OCI-LY7 (cell line): ENCODE measurements around the gene ZBTB20. TPM values are rescaled to one million over a fixed set of nuclear protein-coding genes. Genes with fewer than 3 reads are reported as not detected.

Experiments
- BruUV-seq: library from RNA; stranded (reverse); fragments of 400-500 nt; replicated peaks from 2 replicates; lab custom pipeline; 2021; lab: Mats Ljungman, UMichigan
- CTCF ChIA-PET: fragments of 300-600 bp; sonication (Branson Sonifier 250); formaldehyde crosslinking; loops from one replicate; lab custom pipeline; 2022; ENCODE audit warnings: antibody characterized with exemption; ENCODE audit not compliant: unreplicated experiment; lab: Charles Lee
- POLR2A ChIA-PET: fragments of 300-600 bp; sonication (Branson Sonifier 250); formaldehyde crosslinking; loops from one replicate; lab custom pipeline; 2022; ENCODE audit warnings: antibody characterized with exemption; lab: Charles Lee
- DNase-seq: peaks from one replicate; pipeline ENCODE4 v3.0.0-alpha.2; 2015; ENCODE audit warnings: low spot score
- H2AFZ ChIP-seq: fragments of 200-600 bp; sonication (generic), shearing (Covaris generic); 2 replicates; pipeline ENCODE4 v1.6.1; 2014; ENCODE audit warnings: mild to moderate bottlenecking, antibody characterized with exemption, low read length, moderate library complexity
- H3K27ac ChIP-seq: fragments of 200-600 bp; sonication (generic); 2 replicates; pipeline ENCODE4 v1.5.1; 2014; ENCODE audit warnings: mixed run types, low read depth, mild to moderate bottlenecking, moderate library complexity, low read length, inconsistent platforms; ENCODE audit not compliant: poor library complexity, severe bottlenecking
- H3K36me3 ChIP-seq: fragments of 200-600 bp; sonication (generic); 2 replicates; pipeline ENCODE4 v1.6.1; 2014; ENCODE audit warnings: mild to moderate bottlenecking, antibody characterized with exemption, low read length, moderate library complexity, mixed read lengths; ENCODE audit not compliant: insufficient read depth
- H3K4me1 ChIP-seq: fragments of 200-600 bp; sonication (generic); 2 replicates; pipeline ENCODE4 v1.5.1; 2014; ENCODE audit warnings: mild to moderate bottlenecking, low read length; ENCODE audit not compliant: insufficient read depth, poor library complexity, severe bottlenecking
- H3K4me2 ChIP-seq: fragments of 200-600 bp; sonication (generic); 2 replicates; pipeline ENCODE4 v1.6.1; 2014; ENCODE audit warnings: mild to moderate bottlenecking, low read length
- H3K4me3 ChIP-seq: fragments of 200-600 bp; sonication (generic); 2 replicates; pipeline ENCODE4 v1.5.1; 2014; ENCODE audit warnings: mild to moderate bottlenecking, low read depth, low read length; ENCODE audit not compliant: poor library complexity, severe bottlenecking
- H3K79me2 ChIP-seq: fragments of 200-600 bp; sonication (generic); 2 replicates; pipeline ENCODE4 v1.6.1; 2016; ENCODE audit warnings: low read depth, mild to moderate bottlenecking, low read length, moderate library complexity, mixed read lengths; ENCODE audit not compliant: insufficient read depth
- H3K9me2 ChIP-seq: fragments of 200-600 bp; sonication (generic); 2 replicates; pipeline ENCODE4 v1.6.1; 2016; ENCODE audit warnings: mild to moderate bottlenecking, low read length, mixed read lengths; ENCODE audit not compliant: insufficient read depth
- H3K9me3 ChIP-seq: fragments of 200-600 bp; sonication (generic); 2 replicates; pipeline ENCODE4 v1.6.1; 2014; ENCODE audit warnings: mild to moderate bottlenecking, mixed run types, low read length, mixed read lengths
- H4K20me1 ChIP-seq: fragments of 200-600 bp; sonication (generic); 2 replicates; pipeline ENCODE4 v1.6.1; 2014; ENCODE audit warnings: mild to moderate bottlenecking, antibody characterized with exemption, low read length, moderate library complexity, mixed read lengths; ENCODE audit not compliant: insufficient read depth
- EZH2phosphoT487 ChIP-seq: fragments of 200-600 bp; sonication (generic); IDR thresholded peaks from 2 replicates; pipeline ENCODE4 v1.6.1; 2018; ENCODE audit warnings: low read depth, borderline replicate concordance, mild to moderate bottlenecking, mixed run types, antibody characterized with exemption, low read length, moderate library complexity, mixed read lengths
- intact Hi-C: fragments of 100-400 bp; cut with micrococcal nuclease; formaldehyde crosslinking; loops from one replicate; pipeline ENCODE4 v1.10.0; 2022; ENCODE audit not compliant: unreplicated experiment
- total RNA-seq, 2 experiments: library from RNA; depleted of rRNA in 1 of 2; stranded (reverse); fragments of >200 nt in 1 of 2; shearing (Covaris generic) in 1 of 2; gene quantifications; 2 replicates each; pipeline ENCODE4 v1.2.3, GENCODE V29; 2014 to 2022
- TF ChIP-seq, protein P1 (sequence below): fragments of 200-600 bp; sonication (generic); conservative IDR thresholded peaks from 2 replicates; pipeline ENCODE4 v1.5.1; 2014; ENCODE audit warnings: mild to moderate bottlenecking, antibody characterized with exemption, low read length, moderate library complexity, mixed read lengths

ZBTB20 gene
- total RNA-seq, 2 experiments from 2014 or later, result 5.5 to 11.8 TPM

DNA sequence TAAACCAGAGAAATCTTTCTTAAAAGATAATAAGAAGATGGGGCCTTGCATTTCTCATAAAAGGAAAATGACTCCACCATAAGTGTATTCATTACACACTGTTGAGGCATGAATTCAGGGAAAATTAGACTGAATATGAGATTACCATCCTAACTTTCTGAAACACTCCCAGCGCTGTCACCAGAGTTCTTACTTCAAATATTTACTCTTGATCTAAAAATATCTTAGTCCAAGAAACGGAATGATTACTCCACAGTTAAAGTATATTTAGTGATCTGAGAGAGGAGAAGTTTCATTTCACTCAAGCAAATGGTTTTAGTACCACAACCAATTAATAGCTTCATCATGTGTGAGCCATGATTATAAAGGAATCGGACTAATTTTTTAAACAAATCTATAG is 300.3 kb downstream of the ZBTB20 start:
- Histone ChIP-seq H2AFZ (no peak overlapping the region), H3K36me3 (no peaks in the 10 kb centered on the region), H3K4me2 (no peak overlapping the region), H3K9me3 (no peaks in the 10 kb centered on the region), H3K27ac (no peak overlapping the region), H3K9me2 (no peaks in the 10 kb centered on the region), H3K4me3 (no peak overlapping the region), H4K20me1 (no peaks in the 10 kb centered on the region), H3K79me2 (no peaks in the 10 kb centered on the region), H3K4me1 (no peaks in the 10 kb centered on the region)
- CTCF ChIA-PET, result no interaction called here
- POLR2A ChIA-PET, result interaction anchor here (0.6 kb wide), 1 partner anchor 144 kb away, joined by 3 read pairs; no protein-coding TSS in a partner anchor
- BruUV-seq, result no TSS peak
- no peak for DNase-seq
- no peak for TF ChIP-seq EZH2phosphoT487
- TF ChIP-seq, protein P1, sequence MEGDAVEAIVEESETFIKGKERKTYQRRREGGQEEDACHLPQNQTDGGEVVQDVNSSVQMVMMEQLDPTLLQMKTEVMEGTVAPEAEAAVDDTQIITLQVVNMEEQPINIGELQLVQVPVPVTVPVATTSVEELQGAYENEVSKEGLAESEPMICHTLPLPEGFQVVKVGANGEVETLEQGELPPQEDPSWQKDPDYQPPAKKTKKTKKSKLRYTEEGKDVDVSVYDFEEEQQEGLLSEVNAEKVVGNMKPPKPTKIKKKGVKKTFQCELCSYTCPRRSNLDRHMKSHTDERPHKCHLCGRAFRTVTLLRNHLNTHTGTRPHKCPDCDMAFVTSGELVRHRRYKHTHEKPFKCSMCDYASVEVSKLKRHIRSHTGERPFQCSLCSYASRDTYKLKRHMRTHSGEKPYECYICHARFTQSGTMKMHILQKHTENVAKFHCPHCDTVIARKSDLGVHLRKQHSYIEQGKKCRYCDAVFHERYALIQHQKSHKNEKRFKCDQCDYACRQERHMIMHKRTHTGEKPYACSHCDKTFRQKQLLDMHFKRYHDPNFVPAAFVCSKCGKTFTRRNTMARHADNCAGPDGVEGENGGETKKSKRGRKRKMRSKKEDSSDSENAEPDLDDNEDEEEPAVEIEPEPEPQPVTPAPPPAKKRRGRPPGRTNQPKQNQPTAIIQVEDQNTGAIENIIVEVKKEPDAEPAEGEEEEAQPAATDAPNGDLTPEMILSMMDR, result no peak
- intact Hi-C loops, result no loop called here

DNA sequence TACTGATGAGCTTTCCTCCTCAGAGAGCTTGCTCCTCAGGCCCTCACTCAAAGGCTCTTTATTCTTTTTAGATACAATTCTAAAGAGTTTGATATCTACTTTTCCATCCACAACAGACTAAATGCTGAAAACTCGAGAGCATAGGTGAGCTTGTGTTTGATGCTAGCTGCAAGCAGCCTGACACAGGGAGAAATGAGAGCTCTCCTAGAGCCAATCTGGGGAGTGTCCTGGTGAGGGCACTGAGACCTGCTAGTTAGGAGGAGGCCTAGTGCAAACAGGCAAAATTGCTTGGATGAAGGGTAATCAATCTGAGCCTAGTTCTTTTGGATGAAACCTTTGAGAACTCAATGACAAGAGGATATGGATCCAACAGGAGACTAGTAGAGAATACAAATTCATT is 300.8 kb downstream of the ZBTB20 start:
- DNase-seq, result no peak
- Histone ChIP-seq H3K79me2 (no peaks in the 10 kb centered on the region), H3K9me2 (no peaks in the 10 kb centered on the region), H2AFZ (no peak overlapping the region), H3K4me1 (no peaks in the 10 kb centered on the region), H3K4me3 (no peak overlapping the region), H3K9me3 (no peaks in the 10 kb centered on the region), H3K36me3 (no peaks in the 10 kb centered on the region), H3K4me2 (no peak overlapping the region), H4K20me1 (no peaks in the 10 kb centered on the region), H3K27ac (no peak overlapping the region)
- no TSS peak for BruUV-seq
- ChIA-PET POLR2A (interaction anchor here (0.6 kb wide), 1 partner anchor 145 kb away, joined by 3 read pairs; no protein-coding TSS in a partner anchor), CTCF (no interaction called here)
- intact Hi-C loops, result no loop called here
- no peak for TF ChIP-seq EZH2phosphoT487
- TF ChIP-seq, protein P1, result no peak

DNA sequence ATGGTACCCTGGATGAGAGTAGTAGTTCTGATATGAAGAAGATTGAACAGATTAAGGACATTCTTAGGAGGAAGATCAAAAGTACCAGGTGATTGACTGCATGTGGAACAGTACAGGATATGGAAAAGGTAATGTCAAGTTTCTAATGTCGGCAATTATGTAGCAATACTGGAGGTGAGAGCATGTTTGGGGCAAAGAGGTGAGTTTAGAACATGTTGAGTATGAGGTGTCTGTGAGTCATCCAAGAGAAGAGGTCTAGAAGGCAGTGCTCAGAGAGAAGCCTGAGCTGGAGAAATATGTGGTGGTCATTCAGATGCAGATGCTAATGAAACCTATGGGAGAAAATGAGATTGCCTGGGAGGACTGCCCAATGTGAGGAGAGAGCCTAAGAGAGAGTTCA is 305.6 kb downstream of the ZBTB20 start:
- H2AFZ ChIP-seq, result no peak overlapping the region
- ChIA-PET CTCF (no interaction called here), POLR2A (no interaction called here)
- intact Hi-C loops, result no loop called here
- H4K20me1 ChIP-seq, result no peaks in the 10 kb centered on the region
- no peaks in the 10 kb centered on the region for H3K4me1 ChIP-seq
- H3K4me3 ChIP-seq, result no peak overlapping the region
- H3K9me3 ChIP-seq, result no peaks in the 10 kb centered on the region
- H3K4me2 ChIP-seq, result no peak overlapping the region
- no peak for DNase-seq
- no peak for TF ChIP-seq EZH2phosphoT487
- TF ChIP-seq, protein P1, result no peak
- no peaks in the 10 kb centered on the region for H3K9me2 ChIP-seq
- H3K36me3 ChIP-seq, result no peaks in the 10 kb centered on the region
- BruUV-seq, result no TSS peak
- H3K79me2 ChIP-seq, result no peaks in the 10 kb centered on the region
- H3K27ac ChIP-seq, result no peak overlapping the region
